Suprapubic skin (tissue), 4 donors: ENCODE data around the gene NTHL1. TPM values are rescaled to one million over a fixed set of nuclear protein-coding genes. Genes with fewer than 3 reads are reported as not detected.

ENCODE experiments used
- DNase-seq, 2 donors: peaks; one replicate each; pipeline ENCODE4 v3.0.0-alpha.2; 2019; ENCODE audit warnings: low spot score in 2 of 2
- H3K27ac ChIP-seq: fragments of 200-600 bp; sonication (generic); one replicate; pipeline ENCODE4 v1.5.1; 2019
- H3K27me3 ChIP-seq: fragments of 200-600 bp; sonication (generic); one replicate; pipeline ENCODE4 v1.5.1; 2019
- H3K36me3 ChIP-seq: fragments of 200-600 bp; sonication (generic); one replicate; pipeline ENCODE4 v1.5.1; 2019
- H3K4me1 ChIP-seq: fragments of 200-600 bp; sonication (generic); one replicate; pipeline ENCODE4 v1.5.1; 2019
- H3K4me3 ChIP-seq: fragments of 200-600 bp; sonication (generic); one replicate; pipeline ENCODE4 v1.5.1; 2019; ENCODE audit warnings: mild to moderate bottlenecking
- H3K9me3 ChIP-seq: fragments of 200-600 bp; sonication (generic); one replicate; pipeline ENCODE4 v1.5.1; 2019
- EP300 ChIP-seq: sonication (generic); formaldehyde crosslinking; IDR thresholded peaks from one replicate; pipeline ENCODE4 v1.6.1; 2017; ENCODE audit warnings: antibody characterized with exemption
- POLR2A ChIP-seq, 2 donors: fragments of 450-650 bp; IDR thresholded peaks; one replicate each; pipeline ENCODE4 v1.6.1; 2017; ENCODE audit warnings: antibody characterized with exemption in 2 of 2, mild to moderate bottlenecking in 2 of 2, moderate library complexity in 2 of 2
- POLR2AphosphoS5 ChIP-seq, 3 donors: sonication (generic); formaldehyde crosslinking; IDR thresholded peaks; one replicate each; pipeline ENCODE4 v1.6.1; 2017; ENCODE audit warnings: antibody characterized with exemption in 3 of 3
- WGBS: methylation state at CpG from one replicate; pipeline ENCODE4 v1.1.5; 2018; 5-methylcytosine and 5-hydroxymethylcytosine counted together
- total RNA-seq, 4 donors: library from RNA; depleted of rRNA; stranded (reverse); fragments of >200 nt; gene quantifications; one replicate each; pipeline ENCODE4 v1.1.0, GENCODE V29; 2016
- TF ChIP-seq, protein P1 (sequence below), 2 donors: fragments of 200-600 bp in 1 of 2; fragments of 450-650 bp in 1 of 2; sonication (generic) in 1 of 2; IDR thresholded peaks; one replicate each; pipeline ENCODE4 v1.5.1; 2016 to 2019; ENCODE audit warnings: antibody characterized with exemption in 2 of 2, mild to moderate bottlenecking in 1 of 2, moderate library complexity in 1 of 2

NTHL1 gene
- total RNA-seq, 4 donors from 2014 or later: 15.9 to 40.5 (median 20.9) TPM

DNA sequence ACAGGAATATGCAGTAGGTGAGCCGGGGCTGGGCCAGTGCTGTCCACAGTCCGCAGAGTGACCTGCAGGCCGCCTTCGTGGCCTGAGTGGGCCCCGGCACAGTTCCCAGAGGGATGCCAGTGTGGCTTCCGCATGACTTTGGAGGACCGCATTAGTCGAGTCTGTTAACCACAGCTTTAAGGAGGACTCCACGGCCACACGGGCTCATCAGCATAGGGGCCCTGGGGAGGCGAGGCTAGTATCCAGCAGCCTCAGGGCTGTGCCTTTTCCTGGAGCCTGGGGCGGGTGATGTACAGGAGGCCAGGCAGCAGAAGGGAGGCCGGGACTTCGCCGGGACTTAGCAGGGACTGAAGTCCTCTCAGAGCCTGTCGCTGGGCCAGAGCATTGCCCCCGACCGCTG, 13.4 kb upstream of the NTHL1 start:
- Histone ChIP-seq H3K4me1 (no peaks in the 10 kb centered on the region), H3K9me3 (no peaks in the 10 kb centered on the region), H3K4me3 (no peak overlapping the region), H3K36me3 (peaks cover 84% of the 10 kb centered on the region), H3K27me3 (no peaks in the 10 kb centered on the region), H3K27ac (no peak overlapping the region)
- 80% methylated on average over 5 of the region's 18 CpGs for WGBS
- DNase-seq: no peak
- TF ChIP-seq EP300 (no peak), POLR2AphosphoS5 (IDR thresholded peaks at IDR 0.05) (no peak)

DNA sequence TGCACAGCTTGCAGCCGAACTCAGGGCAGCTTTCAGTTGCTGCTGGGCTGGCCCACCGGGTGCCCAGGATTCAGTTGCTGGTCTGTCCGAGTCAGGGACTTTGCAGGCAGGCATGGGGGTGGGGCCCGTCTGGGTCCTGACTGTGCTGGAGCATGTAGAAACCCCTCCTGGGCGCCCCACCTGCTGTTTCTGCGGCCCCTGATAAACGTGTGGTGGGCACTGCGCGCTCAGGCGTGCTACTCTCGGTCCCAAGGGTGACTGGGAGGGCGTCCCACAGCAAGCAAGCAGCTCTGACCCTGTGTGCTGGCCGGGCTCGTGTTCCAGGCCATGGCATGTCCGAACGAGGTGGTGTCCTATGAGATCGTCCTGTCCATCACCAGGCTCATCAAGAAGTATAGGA, 12.7 kb upstream of the NTHL1 start:
- no peaks in the 10 kb centered on the region for H3K9me3 ChIP-seq
- TF ChIP-seq POLR2AphosphoS5 (IDR thresholded peaks at IDR 0.05) (no peak), EP300 (no peak), POLR2A (IDR thresholded peaks at IDR 0.05) (no peak)
- TF ChIP-seq, protein P1, sequence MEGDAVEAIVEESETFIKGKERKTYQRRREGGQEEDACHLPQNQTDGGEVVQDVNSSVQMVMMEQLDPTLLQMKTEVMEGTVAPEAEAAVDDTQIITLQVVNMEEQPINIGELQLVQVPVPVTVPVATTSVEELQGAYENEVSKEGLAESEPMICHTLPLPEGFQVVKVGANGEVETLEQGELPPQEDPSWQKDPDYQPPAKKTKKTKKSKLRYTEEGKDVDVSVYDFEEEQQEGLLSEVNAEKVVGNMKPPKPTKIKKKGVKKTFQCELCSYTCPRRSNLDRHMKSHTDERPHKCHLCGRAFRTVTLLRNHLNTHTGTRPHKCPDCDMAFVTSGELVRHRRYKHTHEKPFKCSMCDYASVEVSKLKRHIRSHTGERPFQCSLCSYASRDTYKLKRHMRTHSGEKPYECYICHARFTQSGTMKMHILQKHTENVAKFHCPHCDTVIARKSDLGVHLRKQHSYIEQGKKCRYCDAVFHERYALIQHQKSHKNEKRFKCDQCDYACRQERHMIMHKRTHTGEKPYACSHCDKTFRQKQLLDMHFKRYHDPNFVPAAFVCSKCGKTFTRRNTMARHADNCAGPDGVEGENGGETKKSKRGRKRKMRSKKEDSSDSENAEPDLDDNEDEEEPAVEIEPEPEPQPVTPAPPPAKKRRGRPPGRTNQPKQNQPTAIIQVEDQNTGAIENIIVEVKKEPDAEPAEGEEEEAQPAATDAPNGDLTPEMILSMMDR (IDR thresholded peaks at IDR 0.05): no peak
- 89% methylated on average over 10 of the region's 17 CpGs for WGBS
- no peak overlapping the region for H3K27ac ChIP-seq
- H3K4me3 ChIP-seq: no peak overlapping the region
- H3K27me3 ChIP-seq: no peaks in the 10 kb centered on the region
- peaks cover 83% of the 10 kb centered on the region for H3K36me3 ChIP-seq
- no peaks in the 10 kb centered on the region for H3K4me1 ChIP-seq
- DNase-seq: no peak

DNA sequence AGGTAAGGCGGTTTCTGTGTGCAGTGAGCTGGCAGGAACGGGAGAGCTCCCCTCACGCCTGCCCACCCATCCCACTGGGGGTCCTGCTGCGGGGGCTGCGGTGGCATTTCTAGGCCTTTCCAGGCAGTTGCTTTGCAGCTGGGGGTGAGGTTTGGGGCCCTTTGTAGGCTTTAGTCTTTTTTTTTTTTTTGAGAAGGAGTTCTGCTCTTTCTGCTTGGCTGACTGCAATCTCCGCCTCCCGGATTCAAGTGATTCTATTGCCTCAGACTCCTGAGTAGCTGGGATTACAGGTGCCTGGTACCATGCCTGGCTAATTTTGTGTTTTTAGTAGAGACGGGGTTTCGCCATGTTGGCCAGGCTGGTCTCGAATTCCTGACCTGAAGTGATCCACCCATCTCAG, 11.2 kb upstream of the NTHL1 start:
- Histone ChIP-seq H3K9me3 (no peaks in the 10 kb centered on the region), H3K4me1 (no peaks in the 10 kb centered on the region), H3K4me3 (no peak overlapping the region), H3K27ac (no peak overlapping the region), H3K36me3 (peaks cover 86% of the 10 kb centered on the region), H3K27me3 (no peaks in the 10 kb centered on the region)
- WGBS: 87% methylated on average over 10 of the region's 10 CpGs
- DNase-seq: no peak
- TF ChIP-seq EP300 (no peak), POLR2A (IDR thresholded peaks at IDR 0.05) (no peak), POLR2AphosphoS5 (IDR thresholded peaks at IDR 0.05) (no peak)
- TF ChIP-seq, protein P1 (IDR thresholded peaks at IDR 0.05): no peak

DNA sequence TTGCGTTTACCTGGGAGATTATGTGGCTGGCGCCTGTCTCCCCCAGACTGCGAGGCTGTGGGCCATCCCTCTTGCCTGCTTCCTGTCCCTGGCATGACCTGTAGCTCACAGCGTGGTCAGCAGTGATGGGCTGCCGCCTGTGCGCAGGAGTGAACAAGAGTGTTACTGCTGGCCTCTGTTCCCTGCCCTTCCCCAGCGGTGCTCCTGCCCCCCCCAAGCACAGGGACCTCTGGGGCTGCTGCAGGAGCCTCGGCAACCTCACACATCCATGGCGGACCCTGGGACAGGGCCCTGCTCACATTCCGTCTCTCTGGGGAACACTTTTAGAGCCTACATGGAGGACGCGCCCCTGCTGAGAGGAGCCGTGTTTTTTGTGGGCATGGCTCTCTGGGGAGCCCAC, 10.8 kb upstream of the NTHL1 start:
- peaks cover 86% of the 10 kb centered on the region for H3K36me3 ChIP-seq
- no peaks in the 10 kb centered on the region for H3K4me1 ChIP-seq
- no peaks in the 10 kb centered on the region for H3K9me3 ChIP-seq
- H3K4me3 ChIP-seq: no peak overlapping the region
- 87% methylated on average over 7 of the region's 13 CpGs for WGBS
- H3K27ac ChIP-seq: no peak overlapping the region
- no peaks in the 10 kb centered on the region for H3K27me3 ChIP-seq
- TF ChIP-seq, protein P1 (IDR thresholded peaks at IDR 0.05): no peak
- TF ChIP-seq EP300: no peak
- TF ChIP-seq POLR2A (IDR thresholded peaks at IDR 0.05): no peak
- no peak for TF ChIP-seq POLR2AphosphoS5 (IDR thresholded peaks at IDR 0.05)
- no peak for DNase-seq

DNA sequence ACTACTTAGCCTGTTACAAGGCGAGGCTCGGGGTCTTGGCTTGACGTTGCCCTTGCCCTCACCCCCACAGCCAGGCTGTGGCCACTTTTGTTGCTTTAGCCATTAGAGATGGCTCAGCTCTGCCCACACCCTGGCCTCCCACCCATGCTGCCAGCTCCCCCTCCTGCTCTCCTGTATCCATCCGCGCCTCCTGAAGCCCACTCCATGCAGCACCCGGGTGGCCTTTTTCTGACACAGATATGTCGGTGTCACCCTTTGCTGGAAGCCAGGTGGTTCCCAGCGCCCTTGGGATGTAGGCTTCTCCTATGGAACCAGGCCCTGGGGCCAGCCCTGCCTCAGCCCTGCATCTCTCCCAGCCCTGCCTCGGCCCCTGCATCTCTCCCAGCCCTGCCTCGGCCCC, 9.8 kb upstream of the NTHL1 start:
- H3K36me3 ChIP-seq: peaks cover 86% of the 10 kb centered on the region
- 87% methylated on average over 10 of the region's 10 CpGs for WGBS

More for the DNA sequence above, 9.8 kb upstream of the NTHL1 start:
- Histone ChIP-seq H3K27ac (no peak overlapping the region), H3K4me1 (no peaks in the 10 kb centered on the region), H3K9me3 (no peaks in the 10 kb centered on the region), H3K4me3 (no peak overlapping the region), H3K27me3 (no peaks in the 10 kb centered on the region)
- TF ChIP-seq, protein P1 (IDR thresholded peaks at IDR 0.05): no peak
- TF ChIP-seq POLR2A (IDR thresholded peaks at IDR 0.05): no peak
- no peak for TF ChIP-seq EP300
- TF ChIP-seq POLR2AphosphoS5 (IDR thresholded peaks at IDR 0.05): no peak
- DNase-seq: no peak
